Measurements from ENCODE around the gene LAD1. TPM values are rescaled to one million over a fixed set of nuclear protein-coding genes. Genes with fewer than 3 reads are reported as not detected.

The LAD1 gene
- total RNA-seq, 1 donor from 2014 or later: not detected

DNA sequence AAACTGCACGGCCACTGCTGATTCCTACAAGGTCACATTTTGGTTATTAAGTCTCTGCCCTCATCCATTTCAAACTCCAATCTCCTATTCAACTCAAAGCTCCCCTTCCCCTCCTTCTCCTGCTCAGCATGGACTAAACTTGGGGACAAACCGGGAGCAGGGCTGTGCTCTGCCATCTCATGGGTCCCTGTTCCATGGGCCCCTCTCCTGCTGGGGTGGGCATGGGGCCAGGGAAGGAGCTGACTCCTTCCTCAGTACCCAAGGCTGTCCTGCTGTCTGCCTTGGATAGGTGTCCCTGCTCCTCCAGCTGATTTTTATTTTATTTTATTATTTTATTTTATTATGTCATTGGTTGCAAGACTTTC is 48.8 kb downstream of the LAD1 start:
- intact Hi-C loops (cut with micrococcal nuclease): no loop called here

DNA sequence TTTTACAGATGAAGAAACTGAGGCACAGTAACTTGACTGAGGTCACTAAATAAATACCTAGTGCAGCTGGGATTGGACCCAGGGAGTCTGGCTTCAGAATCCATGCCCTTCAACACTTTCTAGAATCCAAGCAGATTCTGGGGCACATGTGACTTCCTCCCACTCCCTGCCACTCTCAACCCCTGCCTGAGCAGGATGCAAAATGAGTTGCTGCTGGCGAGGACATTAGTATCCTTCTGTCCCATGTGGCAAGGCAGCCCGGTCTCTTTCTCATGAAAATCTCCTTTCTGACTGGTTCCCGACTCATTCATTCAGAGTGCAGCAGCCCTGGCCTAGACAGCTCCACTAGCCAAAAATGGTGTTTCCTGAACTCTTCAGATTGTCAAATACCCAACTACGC is 50.0 kb downstream of the LAD1 start:
- intact Hi-C loops (cut with micrococcal nuclease): no loop called here

GRCh38 chr1:201348211-201348566 is 50.9 kb downstream of the LAD1 start:
- intact Hi-C loops (cut with micrococcal nuclease): no loop called here

DNA sequence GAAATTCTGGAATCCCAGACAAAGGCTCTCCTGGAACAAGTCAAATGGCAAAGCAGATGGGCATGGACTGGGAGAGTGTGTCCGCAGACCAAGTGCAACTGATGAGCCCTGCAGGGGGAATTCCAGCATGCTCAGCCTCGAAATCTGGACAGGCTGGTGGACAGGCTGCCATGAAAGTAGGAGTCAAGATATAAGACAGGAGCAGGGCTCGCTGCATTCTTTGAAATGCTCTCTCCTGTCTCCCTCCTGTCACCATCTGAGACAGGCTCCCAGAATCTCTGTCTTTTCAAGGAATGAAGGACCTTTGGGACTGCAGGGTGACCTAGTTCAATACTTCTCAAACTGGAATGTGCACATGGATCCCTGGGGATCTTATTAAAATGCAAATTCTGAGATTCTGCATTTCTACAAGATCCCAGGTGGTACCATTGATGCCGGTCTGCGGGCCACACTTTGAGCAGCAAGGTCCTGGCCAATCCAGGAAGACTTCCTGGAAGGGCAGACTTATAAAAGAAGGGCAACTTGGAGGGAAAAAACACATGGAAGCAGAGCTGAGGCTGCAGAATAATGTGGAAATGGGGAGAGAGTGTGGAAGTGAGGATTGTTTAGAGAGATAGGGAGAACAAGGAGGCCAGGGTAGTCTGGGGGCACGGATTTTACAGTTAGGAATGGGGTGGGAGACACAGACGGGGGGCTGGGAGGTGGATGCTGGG is 51.5 kb downstream of the LAD1 start:
- intact Hi-C loops (cut with micrococcal nuclease): no loop called here

GRCh38 chr1:201346987-201347386 is 52.1 kb downstream of the LAD1 start:
- intact Hi-C loops (cut with micrococcal nuclease): no loop called here

- intact Hi-C loops (cut with micrococcal nuclease): no loop called here
Measured at GRCh38 chr1:201346337-201346939, 52.7 kb downstream of the LAD1 start.

- intact Hi-C loops (cut with micrococcal nuclease): no loop called here
Measured at GRCh38 chr1:201345081-201345355, 54.1 kb downstream of the LAD1 start.

- intact Hi-C loops (cut with micrococcal nuclease): no loop called here
Measured at GRCh38 chr1:201344206-201345080, 54.7 kb downstream of the LAD1 start.

DNA sequence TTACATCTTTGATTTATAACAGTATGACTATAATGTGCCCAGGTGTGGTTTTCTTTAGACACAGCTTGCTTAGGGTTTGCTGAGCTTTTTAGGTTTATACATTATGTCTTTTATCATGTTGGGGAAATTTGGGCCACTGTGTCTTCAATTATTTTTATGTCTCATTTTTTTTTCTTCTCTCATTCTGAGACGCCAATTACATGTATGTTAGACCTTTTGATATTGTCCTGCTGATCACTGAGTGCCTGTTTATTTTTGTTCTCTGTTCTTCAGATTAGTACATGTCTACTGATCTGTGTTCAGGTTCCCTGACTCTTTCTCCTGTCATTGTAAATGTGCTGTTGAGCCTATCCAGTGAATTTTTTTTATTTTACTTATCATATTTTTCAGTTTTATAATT is 57.7 kb downstream of the LAD1 start:
- intact Hi-C loops (cut with micrococcal nuclease): no loop called here

DNA sequence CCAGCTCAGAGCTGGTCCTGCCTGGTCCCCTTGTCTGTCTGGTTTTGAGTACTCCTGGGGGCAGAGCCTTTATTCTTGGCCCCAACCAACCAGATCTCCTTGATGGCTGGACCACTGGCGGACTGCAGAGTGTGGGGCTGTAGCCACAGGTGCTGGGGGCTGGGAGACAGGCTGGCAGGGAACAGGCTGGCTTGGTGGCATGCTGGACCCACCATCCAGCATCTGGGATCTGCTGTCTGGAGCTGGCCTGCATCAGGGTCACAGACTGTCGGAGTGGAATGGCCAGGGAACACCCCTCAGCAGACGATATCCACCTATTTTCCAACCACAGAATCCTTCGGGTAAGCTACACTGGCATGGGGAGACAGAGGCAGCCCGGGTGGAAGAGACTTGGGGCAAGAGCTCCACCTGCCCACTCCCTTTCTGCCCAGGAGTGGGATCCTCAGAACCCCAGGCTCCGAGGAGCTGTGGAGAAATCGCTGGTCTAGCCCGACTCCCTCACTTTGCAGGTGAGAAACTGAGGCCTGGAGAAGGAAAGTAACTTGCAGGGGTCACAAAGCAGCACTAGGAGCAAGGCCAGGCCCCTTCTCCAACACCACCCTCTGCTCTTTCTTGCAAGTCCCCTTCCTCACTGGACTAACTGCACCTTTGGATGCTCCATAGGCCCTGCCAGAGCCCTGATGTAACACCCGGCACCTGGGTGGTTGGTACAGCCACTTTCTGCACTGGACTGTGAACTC is 62.2 kb downstream of the LAD1 start:
- intact Hi-C loops (cut with micrococcal nuclease): no loop called here

- intact Hi-C loops (cut with micrococcal nuclease): no loop called here
Measured at GRCh38 chr1:201335901-201336300, 63.2 kb downstream of the LAD1 start.

DNA sequence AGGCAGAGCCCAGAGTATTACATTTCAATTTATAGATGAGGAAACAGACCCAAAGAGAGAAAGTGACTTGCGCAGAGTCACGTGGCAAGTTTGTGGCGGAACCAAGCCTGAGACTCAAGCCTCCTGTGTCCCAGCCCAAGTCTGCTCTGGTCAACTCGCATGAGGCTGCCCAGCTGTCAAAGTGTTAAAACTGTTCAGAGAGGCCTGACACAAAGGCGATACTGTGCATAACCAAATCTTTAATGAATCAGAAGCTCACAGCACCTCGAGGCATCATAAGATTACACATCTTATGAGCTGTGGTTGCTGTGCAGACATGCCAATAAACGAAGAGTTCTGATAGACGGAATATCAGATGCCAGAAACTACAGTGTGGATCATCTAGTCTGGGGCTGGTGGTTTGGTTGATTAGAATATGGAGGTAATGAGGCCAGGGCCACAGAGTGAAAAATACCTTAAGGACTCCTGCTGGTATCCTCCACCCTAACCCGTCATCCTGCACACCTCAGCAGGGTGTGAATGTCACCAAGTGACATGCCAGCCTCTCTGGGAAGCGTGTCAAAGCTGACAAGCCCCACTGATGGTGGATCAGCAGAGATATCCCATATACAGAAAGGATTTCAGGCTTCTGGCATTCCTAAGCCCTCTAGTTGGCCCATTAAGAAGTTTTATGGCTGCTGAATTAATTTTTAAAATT is 63.8 kb downstream of the LAD1 start:
- intact Hi-C loops (cut with micrococcal nuclease): no loop called here

DNA sequence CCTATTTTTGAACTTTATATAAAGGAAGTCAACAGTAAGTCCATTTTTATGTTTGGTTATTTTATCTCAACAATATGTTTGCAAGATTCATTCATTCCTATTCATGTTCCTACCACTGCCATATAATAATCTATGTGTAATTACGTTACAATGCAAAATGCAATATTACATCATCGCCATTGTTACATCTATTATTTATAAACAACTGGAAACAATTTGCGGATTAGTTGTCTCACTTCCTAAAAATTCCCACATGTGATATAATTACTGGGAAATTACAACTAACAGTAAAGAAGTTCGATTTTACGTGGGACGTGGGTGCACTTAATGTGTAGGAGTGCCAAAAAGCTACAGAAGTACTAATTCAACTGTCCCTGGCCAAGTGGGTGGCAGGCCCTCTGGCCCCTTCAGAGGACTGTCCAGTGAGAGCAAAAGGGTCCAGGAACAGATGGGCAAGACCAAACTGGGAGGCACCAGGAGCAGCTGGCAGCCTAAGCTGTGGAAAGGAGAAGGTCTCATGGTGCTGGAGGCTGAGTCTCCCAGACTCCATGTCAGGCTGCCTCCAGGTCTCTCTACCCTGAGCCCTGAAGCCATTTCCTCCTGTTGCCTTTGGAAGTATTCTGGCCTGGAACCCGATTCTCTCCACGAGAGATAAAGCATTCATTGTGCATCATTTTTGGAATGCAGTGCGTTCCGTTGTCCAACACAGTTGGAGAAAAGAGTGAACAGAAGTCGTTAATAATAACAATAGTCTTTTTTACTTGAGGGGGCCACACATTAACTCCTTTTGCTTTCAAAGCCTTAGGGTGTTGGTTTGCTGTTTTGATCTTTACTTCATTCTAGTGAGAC is 64.6 kb downstream of the LAD1 start:
- intact Hi-C loops (cut with micrococcal nuclease): no loop called here

DNA sequence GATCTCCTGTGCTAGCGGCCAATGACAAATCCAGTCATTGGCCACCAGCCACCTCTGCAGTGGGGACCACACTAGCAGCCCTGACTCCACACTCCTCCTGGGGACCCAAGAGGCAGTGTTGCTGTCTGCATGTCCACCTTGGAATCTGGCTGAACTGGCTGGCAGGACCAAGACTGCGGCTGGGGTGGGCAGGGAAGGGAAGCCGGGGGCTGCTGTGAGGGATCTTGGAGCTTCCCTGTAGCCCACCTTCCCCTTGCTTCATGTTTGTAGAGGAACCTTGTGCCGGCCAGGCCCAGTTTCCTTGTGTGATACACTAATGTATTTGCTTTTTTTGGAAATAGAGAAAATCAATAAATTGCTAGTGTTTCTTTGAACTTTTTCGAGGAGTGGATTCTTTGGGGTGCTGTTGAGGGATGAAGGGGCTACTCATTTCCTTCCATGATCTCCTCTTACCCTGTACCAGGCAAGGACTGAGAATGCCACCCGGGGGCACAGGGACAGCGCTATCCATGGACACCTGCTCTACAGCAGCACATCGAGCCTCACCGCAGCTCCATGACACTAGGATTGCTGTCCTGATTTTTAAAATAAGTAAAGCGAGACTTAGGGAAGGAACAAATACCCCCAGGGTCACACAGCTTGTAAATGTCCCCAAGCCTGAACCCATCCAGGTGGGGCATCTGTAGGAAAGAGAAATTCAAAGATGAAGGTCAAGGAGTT is 66.3 kb downstream of the LAD1 start:
- intact Hi-C loops (cut with micrococcal nuclease): no loop called here

DNA sequence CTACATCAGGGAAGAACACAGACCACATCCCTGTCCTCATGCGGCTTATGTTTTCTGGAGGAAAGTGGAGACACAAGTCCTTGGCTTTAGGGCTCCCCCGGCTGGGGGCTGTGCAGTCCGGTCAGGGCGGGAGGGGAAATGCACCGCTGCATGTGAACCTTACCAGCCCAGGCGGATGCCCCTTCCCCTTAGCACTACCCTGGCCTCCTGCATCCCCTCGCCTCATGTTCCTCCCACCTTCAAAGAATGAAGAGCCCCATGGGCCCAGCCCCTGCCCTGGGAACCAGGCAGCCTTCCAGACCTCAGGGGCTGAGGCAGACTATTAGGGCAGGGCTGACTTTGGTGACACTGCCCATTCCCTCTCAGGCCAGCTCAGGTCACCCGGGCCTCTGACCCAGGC is 67.1 kb downstream of the LAD1 start:
- intact Hi-C loops (cut with micrococcal nuclease): no loop called here

GRCh38 chr1:201331166-201331565 is 68.0 kb downstream of the LAD1 start:
- intact Hi-C loops (cut with micrococcal nuclease): no loop called here

Measured in T-helper 2 cell treated with Interferon-gamma antibody and Interleukin-4, amounts not matched to agents 100 ng/mL and 5 ng/mL, for 36 hours (primary cell).